Activated T-helper 2 cell treated with anti-CD3 and anti-CD28 coated beads, Interferon-gamma antibody, Interleukin-2, Interleukin-4, amounts not matched to agents 10 μg/mL and 5 μg/mL and 100 μg/mL, durations not matched to agents 14 hours and 24 hours and 36 hours (primary cell): ENCODE data around the gene RDH16. TPM values are rescaled to one million over a fixed set of nuclear protein-coding genes. Genes with fewer than 3 reads are reported as not detected.
"Not testable (repeated sequence)": the region's sequence is repeated elsewhere in the genome, so short reads cannot be mapped to it uniquely, and the experiment has no call there.

ENCODE experiments used
- DNase-seq: peaks from one replicate; pipeline ENCODE4 v3.0.0; 2021; ENCODE audit warnings: low spot score
- H3K27ac Mint-ChIP-seq: one replicate; pipeline ENCODE4 v1.8.0; 2021; ENCODE audit warnings: mixed read lengths
- H3K27me3 Mint-ChIP-seq: one replicate; pipeline ENCODE4 v1.8.0; 2021; ENCODE audit warnings: low read depth, mixed read lengths
- H3K36me3 Mint-ChIP-seq: one replicate; pipeline ENCODE4 v1.8.0; 2021; ENCODE audit warnings: low read depth, mixed read lengths
- H3K4me1 Mint-ChIP-seq: one replicate; pipeline ENCODE4 v1.8.0; 2021; ENCODE audit warnings: low read depth, mixed read lengths
- H3K4me3 Mint-ChIP-seq: one replicate; pipeline ENCODE4 v1.8.0; 2021; ENCODE audit warnings: low read depth, mild to moderate bottlenecking, moderate library complexity, mixed read lengths
- H3K9me3 Mint-ChIP-seq: one replicate; pipeline ENCODE4 v1.8.0; 2021; ENCODE audit warnings: mixed read lengths
- intact Hi-C: fragments of 100-400 bp; cut with micrococcal nuclease; formaldehyde crosslinking; loops from one replicate; pipeline ENCODE4 v1.15.1; 2023
- total RNA-seq: library from RNA; stranded (reverse); gene quantifications from 2 replicates; pipeline ENCODE4 v1.2.3, GENCODE V29; 2022

Gene RDH16
- total RNA-seq, 1 donor from 2014 or later = 0.30 TPM

GRCh38 chr12:56983386-56983785, 26.0 kb upstream of the RDH16 start:
- no peak for DNase-seq
- H3K27me3 Mint-ChIP-seq = peaks cover 1% of the 10 kb centered on the region
- H3K4me1 Mint-ChIP-seq = peaks cover 4% of the 10 kb centered on the region
- no peaks in the 10 kb centered on the region for H3K36me3 Mint-ChIP-seq
- H3K4me3 Mint-ChIP-seq = no peak overlapping the region
- no peak overlapping the region for H3K27ac Mint-ChIP-seq
- no peaks in the 10 kb centered on the region for H3K9me3 Mint-ChIP-seq
- intact Hi-C loops = no loop called here

- DNase-seq, H3K36me3 Mint-ChIP-seq, H3K4me1 Mint-ChIP-seq, H3K9me3 Mint-ChIP-seq, intact Hi-C loops, H3K27ac Mint-ChIP-seq, H3K27me3 Mint-ChIP-seq, H3K4me3 Mint-ChIP-seq: not testable (repeated sequence)
These were observed 25.3 kb upstream of the RDH16 start for GRCh38 chr12:56982578-56983236.

- intact Hi-C loops = no loop called here
These were observed 23.6 kb upstream of the RDH16 start for GRCh38 chr12:56980941-56981530.

GRCh38 chr12:56980268-56980667, 22.9 kb upstream of the RDH16 start:
- Mint-ChIP-seq H3K27ac (no peak overlapping the region), H3K9me3 (no peaks in the 10 kb centered on the region), H3K4me1 (no peaks in the 10 kb centered on the region), H3K27me3 (no peaks in the 10 kb centered on the region), H3K4me3 (no peak overlapping the region), H3K36me3 (no peaks in the 10 kb centered on the region)
- DNase-seq = no peak
- intact Hi-C loops = no loop called here

More at GRCh38 chr12:56980941-56981530, 23.6 kb upstream of the RDH16 start:
- Mint-ChIP-seq H3K9me3 (no peaks in the 10 kb centered on the region), H3K4me1 (no peaks in the 10 kb centered on the region), H3K4me3 (no peak overlapping the region), H3K36me3 (no peaks in the 10 kb centered on the region), H3K27me3 (no peaks in the 10 kb centered on the region), H3K27ac (no peak overlapping the region)
- no peak for DNase-seq

- H3K4me1 Mint-ChIP-seq = no peaks in the 10 kb centered on the region
- no peaks in the 10 kb centered on the region for H3K27me3 Mint-ChIP-seq
- H3K9me3 Mint-ChIP-seq = no peaks in the 10 kb centered on the region
- H3K27ac Mint-ChIP-seq = no peak overlapping the region
- intact Hi-C loops = no loop called here
- no peak for DNase-seq
- no peaks in the 10 kb centered on the region for H3K36me3 Mint-ChIP-seq
- H3K4me3 Mint-ChIP-seq = no peak overlapping the region
These were observed 22.2 kb upstream of the RDH16 start for GRCh38 chr12:56979628-56980027.

GRCh38 chr12:56978397-56979138, 21.2 kb upstream of the RDH16 start:
- intact Hi-C loops = no loop called here
- no peak overlapping the region for H3K4me3 Mint-ChIP-seq
- H3K36me3 Mint-ChIP-seq = no peaks in the 10 kb centered on the region
- H3K27me3 Mint-ChIP-seq = no peaks in the 10 kb centered on the region
- no peaks in the 10 kb centered on the region for H3K4me1 Mint-ChIP-seq
- H3K9me3 Mint-ChIP-seq = no peaks in the 10 kb centered on the region
- no peak overlapping the region for H3K27ac Mint-ChIP-seq
- no peak for DNase-seq

- DNase-seq, H3K4me1 Mint-ChIP-seq, H3K9me3 Mint-ChIP-seq, H3K4me3 Mint-ChIP-seq, H3K36me3 Mint-ChIP-seq, H3K27ac Mint-ChIP-seq, intact Hi-C loops, H3K27me3 Mint-ChIP-seq: not testable (repeated sequence)
These were observed 20.0 kb upstream of the RDH16 start for GRCh38 chr12:56977361-56977760.

GRCh38 chr12:56974224-56974623, 16.8 kb upstream of the RDH16 start:
- intact Hi-C loops, H3K27ac Mint-ChIP-seq, H3K36me3 Mint-ChIP-seq, H3K4me1 Mint-ChIP-seq, DNase-seq, H3K4me3 Mint-ChIP-seq, H3K9me3 Mint-ChIP-seq: not testable (repeated sequence)
- H3K27me3 Mint-ChIP-seq = peaks cover 13% of the 10 kb centered on the region

GRCh38 chr12:56968910-56969309, 11.5 kb upstream of the RDH16 start:
- H3K36me3 Mint-ChIP-seq, DNase-seq, H3K4me3 Mint-ChIP-seq, H3K27ac Mint-ChIP-seq, H3K9me3 Mint-ChIP-seq, H3K4me1 Mint-ChIP-seq, intact Hi-C loops: not testable (repeated sequence)
- H3K27me3 Mint-ChIP-seq = peaks cover 15% of the 10 kb centered on the region

GRCh38 chr12:56965997-56966642, 8.7 kb upstream of the RDH16 start:
- H3K4me1 Mint-ChIP-seq, H3K9me3 Mint-ChIP-seq, H3K36me3 Mint-ChIP-seq, DNase-seq, intact Hi-C loops, H3K27me3 Mint-ChIP-seq, H3K4me3 Mint-ChIP-seq, H3K27ac Mint-ChIP-seq: not testable (repeated sequence)

GRCh38 chr12:56965124-56965523, 7.7 kb upstream of the RDH16 start:
- H3K4me1 Mint-ChIP-seq, intact Hi-C loops, H3K4me3 Mint-ChIP-seq, DNase-seq, H3K36me3 Mint-ChIP-seq, H3K9me3 Mint-ChIP-seq, H3K27me3 Mint-ChIP-seq, H3K27ac Mint-ChIP-seq: not testable (repeated sequence)

- H3K9me3 Mint-ChIP-seq, H3K4me3 Mint-ChIP-seq, H3K36me3 Mint-ChIP-seq, H3K27me3 Mint-ChIP-seq, H3K4me1 Mint-ChIP-seq, H3K27ac Mint-ChIP-seq, intact Hi-C loops, DNase-seq: not testable (repeated sequence)
These were observed 6.1 kb upstream of the RDH16 start for GRCh38 chr12:56963557-56963956.

GRCh38 chr12:56962247-56962646, 4.8 kb upstream of the RDH16 start:
- DNase-seq, H3K27ac Mint-ChIP-seq, H3K4me3 Mint-ChIP-seq, H3K9me3 Mint-ChIP-seq, intact Hi-C loops, H3K36me3 Mint-ChIP-seq, H3K27me3 Mint-ChIP-seq, H3K4me1 Mint-ChIP-seq: not testable (repeated sequence)
